Stimulated activated CD4-positive, alpha-beta T cell treated with anti-CD3 and anti-CD28 coated beads, Interleukin-4, amount 100 ng/mL, for 48 hours (primary cell): ENCODE measurements around the gene TSPAN14.

Experiments used
- DNase-seq, 2 donors: peaks; one replicate each; pipeline ENCODE4 v3.0.0-alpha.2; 2020; ENCODE audit warnings: low read depth in 2 of 2

The TSPAN14 gene

GRCh38 chr10:80487421-80487785 is 33.3 kb downstream of the TSPAN14 start:
- no peak for DNase-seq

GRCh38 chr10:80487791-80488538 is 33.9 kb downstream of the TSPAN14 start:
- no peak for DNase-seq

- no peak for DNase-seq
These were observed 34.5 kb downstream of the TSPAN14 start for GRCh38 chr10:80488539-80489066.

GRCh38 chr10:80489371-80490112 is 35.4 kb downstream of the TSPAN14 start:
- DNase-seq, result no peak

- no peak for DNase-seq
These were observed 37.4 kb downstream of the TSPAN14 start for GRCh38 chr10:80491251-80492102.

- no peak for DNase-seq
These were observed 38.9 kb downstream of the TSPAN14 start for GRCh38 chr10:80492848-80493521.

GRCh38 chr10:80493522-80494051 is 39.5 kb downstream of the TSPAN14 start:
- no peak for DNase-seq

- no peak for DNase-seq
These were observed 42.6 kb downstream of the TSPAN14 start for GRCh38 chr10:80496555-80497172.

GRCh38 chr10:80497187-80498077 is 43.3 kb downstream of the TSPAN14 start:
- DNase-seq, result no peak

- DNase-seq, result no peak
These were observed 44.1 kb downstream of the TSPAN14 start for GRCh38 chr10:80498078-80498832.

GRCh38 chr10:80498833-80499741 is 45.0 kb downstream of the TSPAN14 start:
- peak; percentile 62 to 64 for DNase-seq

GRCh38 chr10:80500572-80501380 is 46.7 kb downstream of the TSPAN14 start:
- peak in 1 of 2 donors; percentile 28 for DNase-seq

- no peak for DNase-seq
These were observed 47.3 kb downstream of the TSPAN14 start for GRCh38 chr10:80501381-80501912.

- DNase-seq, result no peak
These were observed 47.9 kb downstream of the TSPAN14 start for GRCh38 chr10:80501913-80502521.

GRCh38 chr10:80502621-80503583 is 48.8 kb downstream of the TSPAN14 start:
- no peak for DNase-seq
